ENCODE results near the gene TSC2.
"Not testable (repeated sequence)": the region's sequence is repeated elsewhere in the genome, so short reads cannot be mapped to it uniquely, and the experiment has no call there.

DNA sequence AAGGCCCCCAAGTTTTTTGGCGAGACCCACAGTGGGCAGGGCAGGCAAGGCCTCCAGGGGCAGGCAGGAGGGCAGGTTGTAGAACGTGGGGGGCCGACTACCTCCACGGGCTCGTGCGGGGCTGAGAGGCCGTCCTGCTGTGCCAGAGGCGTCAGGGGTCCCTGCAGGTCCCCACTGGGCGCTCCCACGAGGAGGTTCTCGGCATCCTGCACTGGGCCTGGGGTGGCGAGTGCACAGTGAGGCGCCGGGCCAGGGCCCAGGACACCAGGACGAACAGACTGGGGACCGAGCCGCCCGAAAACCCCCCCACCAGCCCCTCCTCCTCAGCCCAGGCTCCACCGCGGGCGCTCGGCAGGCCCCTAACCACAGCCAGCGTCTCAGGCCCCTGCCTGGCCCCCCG lies 68.6 kb downstream of the TSC2 start:
- TF ChIP-seq, protein P1, sequence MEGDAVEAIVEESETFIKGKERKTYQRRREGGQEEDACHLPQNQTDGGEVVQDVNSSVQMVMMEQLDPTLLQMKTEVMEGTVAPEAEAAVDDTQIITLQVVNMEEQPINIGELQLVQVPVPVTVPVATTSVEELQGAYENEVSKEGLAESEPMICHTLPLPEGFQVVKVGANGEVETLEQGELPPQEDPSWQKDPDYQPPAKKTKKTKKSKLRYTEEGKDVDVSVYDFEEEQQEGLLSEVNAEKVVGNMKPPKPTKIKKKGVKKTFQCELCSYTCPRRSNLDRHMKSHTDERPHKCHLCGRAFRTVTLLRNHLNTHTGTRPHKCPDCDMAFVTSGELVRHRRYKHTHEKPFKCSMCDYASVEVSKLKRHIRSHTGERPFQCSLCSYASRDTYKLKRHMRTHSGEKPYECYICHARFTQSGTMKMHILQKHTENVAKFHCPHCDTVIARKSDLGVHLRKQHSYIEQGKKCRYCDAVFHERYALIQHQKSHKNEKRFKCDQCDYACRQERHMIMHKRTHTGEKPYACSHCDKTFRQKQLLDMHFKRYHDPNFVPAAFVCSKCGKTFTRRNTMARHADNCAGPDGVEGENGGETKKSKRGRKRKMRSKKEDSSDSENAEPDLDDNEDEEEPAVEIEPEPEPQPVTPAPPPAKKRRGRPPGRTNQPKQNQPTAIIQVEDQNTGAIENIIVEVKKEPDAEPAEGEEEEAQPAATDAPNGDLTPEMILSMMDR (IDR thresholded peaks at IDR 0.05), result not testable (repeated sequence)
- not testable (repeated sequence) for TF ChIP-seq POLR2A, POLR2AphosphoS5 (IDR thresholded peaks at IDR 0.05)

Data from breast epithelium (tissue), 3 donors.